ENCODE data around the gene NAALADL1.

NAALADL1 gene

DNA sequence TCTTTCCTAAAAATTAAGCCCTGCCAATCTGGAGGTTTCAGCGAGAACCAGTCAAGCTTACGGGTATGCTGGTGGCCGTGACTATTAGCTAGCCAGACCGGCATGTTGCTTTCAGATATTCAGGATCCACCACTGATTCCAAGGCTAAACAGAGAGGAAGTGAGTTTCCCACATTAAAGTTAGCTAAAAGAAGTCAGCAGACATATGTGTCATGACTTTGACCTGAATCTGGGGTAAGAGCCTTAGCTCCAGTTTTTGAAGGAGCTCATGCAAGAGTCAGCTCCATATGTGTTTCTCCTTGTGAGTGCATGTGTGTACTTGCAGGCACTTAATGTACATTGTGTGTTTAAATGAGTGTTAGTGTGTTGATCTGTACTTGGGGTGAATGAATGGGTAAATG is 27.1 kb upstream of the NAALADL1 start:
- TF ChIP-seq ZNF600 (tag by site-specific recombination; IDR thresholded peaks at IDR 0.05) (no peak), ZNF426 (tag by site-specific recombination; IDR thresholded peaks at IDR 0.05) (no peak), ZSCAN16 (tag by site-specific recombination; IDR thresholded peaks at IDR 0.05) (no peak), ZNF530 (tag by site-specific recombination; IDR thresholded peaks at IDR 0.05; ENCODE audit: low read depth) (no peak), ZNF16 (tag by site-specific recombination; IDR thresholded peaks at IDR 0.05; ENCODE audit: low read depth) (no peak), SETDB1 (IDR thresholded peaks at IDR 0.05; ENCODE audit: insufficient read length, low read length) (no peak), SP2 (tag by site-specific recombination; IDR thresholded peaks at IDR 0.05) (no peak), ZNF629 (tag by site-specific recombination; IDR thresholded peaks at IDR 0.05) (no peak), KLF16 (tag by site-specific recombination; IDR thresholded peaks at IDR 0.05) (no peak), GLIS2 (tag by site-specific recombination; IDR thresholded peaks at IDR 0.05) (no peak), ZNF785 (tag by site-specific recombination; IDR thresholded peaks at IDR 0.05) (no peak), ZFP37 (tag by site-specific recombination; IDR thresholded peaks at IDR 0.05) (no peak), SP7 (tag by site-specific recombination; IDR thresholded peaks at IDR 0.05) (no peak), GLIS1 (tag by site-specific recombination; IDR thresholded peaks at IDR 0.05) (no peak)
- TF ChIP-seq, protein P1, sequence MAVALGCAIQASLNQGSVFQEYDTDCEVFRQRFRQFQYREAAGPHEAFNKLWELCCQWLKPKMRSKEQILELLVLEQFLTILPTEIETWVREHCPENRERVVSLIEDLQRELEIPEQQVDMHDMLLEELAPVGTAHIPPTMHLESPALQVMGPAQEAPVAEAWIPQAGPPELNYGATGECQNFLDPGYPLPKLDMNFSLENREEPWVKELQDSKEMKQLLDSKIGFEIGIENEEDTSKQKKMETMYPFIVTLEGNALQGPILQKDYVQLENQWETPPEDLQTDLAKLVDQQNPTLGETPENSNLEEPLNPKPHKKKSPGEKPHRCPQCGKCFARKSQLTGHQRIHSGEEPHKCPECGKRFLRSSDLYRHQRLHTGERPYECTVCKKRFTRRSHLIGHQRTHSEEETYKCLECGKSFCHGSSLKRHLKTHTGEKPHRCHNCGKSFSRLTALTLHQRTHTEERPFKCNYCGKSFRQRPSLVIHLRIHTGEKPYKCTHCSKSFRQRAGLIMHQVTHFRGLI (tag by site-specific recombination; IDR thresholded peaks at IDR 0.05) = no peak
- TF ChIP-seq, protein P2, sequence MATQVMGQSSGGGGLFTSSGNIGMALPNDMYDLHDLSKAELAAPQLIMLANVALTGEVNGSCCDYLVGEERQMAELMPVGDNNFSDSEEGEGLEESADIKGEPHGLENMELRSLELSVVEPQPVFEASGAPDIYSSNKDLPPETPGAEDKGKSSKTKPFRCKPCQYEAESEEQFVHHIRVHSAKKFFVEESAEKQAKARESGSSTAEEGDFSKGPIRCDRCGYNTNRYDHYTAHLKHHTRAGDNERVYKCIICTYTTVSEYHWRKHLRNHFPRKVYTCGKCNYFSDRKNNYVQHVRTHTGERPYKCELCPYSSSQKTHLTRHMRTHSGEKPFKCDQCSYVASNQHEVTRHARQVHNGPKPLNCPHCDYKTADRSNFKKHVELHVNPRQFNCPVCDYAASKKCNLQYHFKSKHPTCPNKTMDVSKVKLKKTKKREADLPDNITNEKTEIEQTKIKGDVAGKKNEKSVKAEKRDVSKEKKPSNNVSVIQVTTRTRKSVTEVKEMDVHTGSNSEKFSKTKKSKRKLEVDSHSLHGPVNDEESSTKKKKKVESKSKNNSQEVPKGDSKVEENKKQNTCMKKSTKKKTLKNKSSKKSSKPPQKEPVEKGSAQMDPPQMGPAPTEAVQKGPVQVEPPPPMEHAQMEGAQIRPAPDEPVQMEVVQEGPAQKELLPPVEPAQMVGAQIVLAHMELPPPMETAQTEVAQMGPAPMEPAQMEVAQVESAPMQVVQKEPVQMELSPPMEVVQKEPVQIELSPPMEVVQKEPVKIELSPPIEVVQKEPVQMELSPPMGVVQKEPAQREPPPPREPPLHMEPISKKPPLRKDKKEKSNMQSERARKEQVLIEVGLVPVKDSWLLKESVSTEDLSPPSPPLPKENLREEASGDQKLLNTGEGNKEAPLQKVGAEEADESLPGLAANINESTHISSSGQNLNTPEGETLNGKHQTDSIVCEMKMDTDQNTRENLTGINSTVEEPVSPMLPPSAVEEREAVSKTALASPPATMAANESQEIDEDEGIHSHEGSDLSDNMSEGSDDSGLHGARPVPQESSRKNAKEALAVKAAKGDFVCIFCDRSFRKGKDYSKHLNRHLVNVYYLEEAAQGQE (tag by site-specific recombination; IDR thresholded peaks at IDR 0.05) = no peak
- TF ChIP-seq, protein P3, sequence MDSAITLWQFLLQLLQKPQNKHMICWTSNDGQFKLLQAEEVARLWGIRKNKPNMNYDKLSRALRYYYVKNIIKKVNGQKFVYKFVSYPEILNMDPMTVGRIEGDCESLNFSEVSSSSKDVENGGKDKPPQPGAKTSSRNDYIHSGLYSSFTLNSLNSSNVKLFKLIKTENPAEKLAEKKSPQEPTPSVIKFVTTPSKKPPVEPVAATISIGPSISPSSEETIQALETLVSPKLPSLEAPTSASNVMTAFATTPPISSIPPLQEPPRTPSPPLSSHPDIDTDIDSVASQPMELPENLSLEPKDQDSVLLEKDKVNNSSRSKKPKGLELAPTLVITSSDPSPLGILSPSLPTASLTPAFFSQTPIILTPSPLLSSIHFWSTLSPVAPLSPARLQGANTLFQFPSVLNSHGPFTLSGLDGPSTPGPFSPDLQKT (IDR thresholded peaks at IDR 0.05; ENCODE audit: borderline replicate concordance, low read depth, low read length) = no peak
- TF ChIP-seq, protein P4, sequence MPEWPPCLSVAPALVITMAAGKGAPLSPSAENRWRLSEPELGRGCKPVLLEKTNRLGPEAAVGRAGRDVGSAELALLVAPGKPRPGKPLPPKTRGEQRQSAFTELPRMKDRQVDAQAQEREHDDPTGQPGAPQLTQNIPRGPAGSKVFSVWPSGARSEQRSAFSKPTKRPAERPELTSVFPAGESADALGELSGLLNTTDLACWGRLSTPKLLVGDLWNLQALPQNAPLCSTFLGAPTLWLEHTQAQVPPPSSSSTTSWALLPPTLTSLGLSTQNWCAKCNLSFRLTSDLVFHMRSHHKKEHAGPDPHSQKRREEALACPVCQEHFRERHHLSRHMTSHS (tag by site-specific recombination; IDR thresholded peaks at IDR 0.05) = no peak
- Histone ChIP-seq H3K27ac (ENCODE audit: extremely low read depth, low read depth, low read length) (no peak overlapping the region), H3K4me3 (ENCODE audit: low read depth, low read length) (no peak overlapping the region), H3K9me3 (ENCODE audit: control insufficient read depth, insufficient read depth, low read depth, low read length) (no peaks in the 10 kb centered on the region), H3K36me3 (ENCODE audit: control insufficient read depth in 2 of 2, insufficient read depth in 1 of 2, low read length in 2 of 2) (peaks cover 3 to 74% of the 10 kb centered on the region in 2 experiments; a peak in 2 of 3 replicates), H3K4me1 (ENCODE audit: control insufficient read depth, insufficient read depth, low read length) (peaks cover 3% of the 10 kb centered on the region; the same call in 1 of the 2 replicates)
- ChIA-PET POLR2A (interaction anchor here (0.6 to 1.3 kb wide), 5 partner anchors 9 to 235 kb away, joined by 3 to 5 read pairs (median 5); partner anchors contain the start of genes FAU, MRPL49 and VPS51), CTCF (no interaction called here)

Measured in HEK293 (cell line).